ENCODE measurements around the gene ASF1B.

Gene ASF1B

DNA sequence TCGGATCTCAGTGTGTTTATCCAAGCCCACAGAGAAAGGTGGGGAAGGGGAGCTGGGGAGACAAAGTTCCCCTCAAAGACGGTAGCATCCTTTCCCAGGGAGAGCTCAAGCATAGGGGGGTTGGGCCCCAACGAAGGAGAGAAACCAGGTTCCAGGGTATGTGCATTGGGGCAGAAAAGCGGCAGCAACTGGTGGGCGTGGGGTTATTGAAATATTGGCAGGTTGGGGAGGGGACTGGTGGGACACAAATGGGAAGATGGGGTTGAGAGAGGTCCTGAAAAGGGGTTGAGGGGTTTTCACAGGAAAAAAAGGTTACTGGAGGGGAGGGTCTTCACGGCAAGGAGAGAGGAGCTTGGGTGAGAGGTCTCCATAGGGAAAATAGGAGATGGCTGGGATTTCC, 1.0 kb downstream of the ASF1B start:
- DNase-seq, result no peak

DNA sequence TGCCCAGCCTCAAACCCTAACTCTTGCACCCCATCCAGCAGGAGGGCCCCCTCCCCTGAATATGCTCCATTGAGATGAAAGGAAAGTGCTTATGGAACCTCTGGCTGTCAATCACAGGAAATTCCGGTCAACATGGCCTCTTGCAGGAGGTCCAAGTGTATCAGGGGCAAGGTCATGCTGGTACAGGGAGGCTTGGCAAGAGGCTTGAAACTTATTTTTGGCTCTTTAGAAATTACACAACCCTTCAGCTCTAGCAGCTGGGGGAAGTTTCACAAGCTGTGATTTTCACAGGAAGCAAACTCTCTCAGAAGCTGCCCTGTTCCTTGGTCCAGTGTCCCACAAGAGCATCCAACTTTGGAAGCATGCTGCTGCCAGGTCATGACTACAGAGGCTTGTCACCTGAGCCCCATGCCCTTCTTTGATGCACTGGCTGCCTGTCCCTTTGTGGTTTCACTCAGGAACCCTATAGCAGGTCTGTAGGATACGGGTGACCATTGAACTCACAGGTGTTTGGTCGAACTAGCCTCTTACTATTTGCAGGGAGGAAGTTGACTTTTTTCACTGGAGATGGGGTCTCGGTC, 8.4 kb downstream of the ASF1B start:
- DNase-seq, result no peak

DNA sequence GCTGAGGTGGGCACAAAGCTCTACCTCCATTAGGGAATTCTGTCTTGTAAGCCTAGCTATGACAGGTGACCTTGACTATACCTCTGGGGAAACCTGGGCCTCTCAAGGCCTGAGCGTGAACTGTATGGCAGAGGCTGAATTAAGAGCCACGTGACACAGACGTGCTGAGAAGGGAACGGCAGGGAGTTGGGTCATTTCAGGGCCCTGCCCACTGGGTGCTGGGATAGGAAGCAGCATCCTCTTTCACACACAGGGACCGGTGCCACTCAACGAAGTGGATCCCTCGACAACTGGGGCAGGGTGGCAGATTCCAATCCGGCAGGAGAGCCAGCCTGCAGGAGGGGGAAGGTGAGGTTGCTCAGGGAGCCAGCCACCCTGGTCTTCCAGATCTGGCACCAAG, 9.2 kb downstream of the ASF1B start:
- DNase-seq, result no peak

DNA sequence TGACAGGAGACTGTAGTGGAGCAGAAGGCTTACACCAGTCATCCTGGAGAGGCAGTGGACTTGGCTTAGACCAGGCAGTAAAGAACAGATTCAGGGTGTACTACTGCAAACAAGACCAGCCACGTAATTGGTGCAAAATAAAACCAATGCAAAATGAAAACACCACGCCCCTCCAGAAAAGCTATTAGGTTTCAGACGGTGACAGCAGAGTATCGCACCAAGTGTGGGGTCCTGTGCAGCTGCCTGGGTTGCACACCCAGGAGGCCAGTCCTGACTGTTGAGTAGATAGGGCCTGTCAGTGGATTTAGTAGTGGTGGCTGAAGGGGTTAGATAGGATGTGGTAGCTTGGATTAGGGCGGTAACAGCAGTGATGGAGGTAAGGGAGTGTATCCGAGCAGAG, 13.5 kb downstream of the ASF1B start:
- no peak for DNase-seq

DNA sequence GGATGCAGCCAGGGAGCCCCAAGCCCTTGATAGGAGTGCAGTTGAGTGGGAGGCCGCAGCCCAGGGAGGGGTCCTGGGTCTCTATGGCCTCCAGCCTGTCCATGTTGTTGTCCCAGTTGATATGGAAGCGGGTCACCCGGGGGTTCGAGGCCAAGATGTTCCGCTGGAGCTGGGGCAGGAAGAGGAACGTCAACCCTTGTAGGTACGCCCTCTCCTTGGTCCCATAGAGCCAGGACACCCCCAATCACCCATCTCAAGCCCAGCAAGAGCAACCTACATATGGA, 15.9 kb downstream of the ASF1B start:
- no peak for DNase-seq

DNA sequence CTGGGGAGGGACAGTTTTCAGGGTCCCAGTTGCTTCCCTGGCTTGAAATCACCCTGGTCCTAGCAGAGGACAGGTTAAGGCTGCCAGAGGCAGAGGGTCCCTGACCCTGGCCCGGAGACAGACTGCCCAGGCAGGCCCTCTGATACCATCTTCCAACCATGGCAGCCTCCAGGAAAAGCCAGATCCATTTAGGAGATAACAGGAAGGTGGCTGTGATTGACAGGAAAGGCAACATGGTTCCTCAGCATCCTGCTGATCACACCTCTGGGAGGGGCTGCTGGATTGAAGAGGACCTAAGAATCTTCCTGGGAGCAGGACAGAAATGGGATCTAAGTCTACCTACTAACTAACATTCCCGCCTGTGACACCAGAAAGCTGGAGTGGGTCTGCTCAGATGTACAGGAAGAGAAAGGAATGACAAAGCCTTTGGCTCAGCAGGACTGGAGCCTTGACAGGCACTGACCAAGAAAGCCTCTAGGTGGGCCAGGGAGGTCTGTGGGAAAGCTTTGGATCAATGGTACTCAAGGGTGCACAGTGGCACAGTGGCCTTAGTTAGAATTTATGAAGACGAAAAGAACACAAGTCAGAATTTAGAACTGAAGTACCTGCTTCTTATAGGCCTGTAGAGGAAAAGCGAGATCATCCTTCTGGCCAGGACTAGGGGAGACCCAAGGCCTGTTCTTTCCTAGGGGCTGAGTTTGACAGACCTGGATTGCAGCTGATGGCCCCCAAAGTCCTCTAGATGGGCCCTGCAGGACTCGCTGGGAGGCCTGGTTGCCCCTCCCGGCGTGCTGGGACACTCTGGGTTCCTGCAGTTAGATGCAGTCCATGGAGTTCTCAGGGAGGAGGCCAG, 16.5 kb downstream of the ASF1B start:
- no peak for DNase-seq

DNA sequence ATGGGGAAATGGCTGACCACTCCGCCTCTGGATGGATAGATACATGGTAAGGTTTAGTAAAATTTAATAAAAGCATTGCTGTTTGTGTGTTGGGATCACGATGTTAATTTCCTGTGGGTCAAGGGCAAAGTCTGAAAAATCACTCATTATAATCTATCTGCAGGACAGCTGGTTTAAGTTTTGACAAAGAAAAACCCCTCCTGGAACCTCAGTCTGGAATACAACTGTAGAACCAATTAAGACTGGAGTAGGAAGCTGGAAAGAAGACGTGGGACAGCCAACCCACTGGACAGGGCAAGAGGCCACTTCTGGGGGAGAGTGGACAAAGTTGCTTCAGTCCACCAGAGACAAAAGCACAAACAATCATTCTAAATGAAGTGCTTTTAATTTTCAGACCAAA, 17.2 kb downstream of the ASF1B start:
- no peak for DNase-seq

DNA sequence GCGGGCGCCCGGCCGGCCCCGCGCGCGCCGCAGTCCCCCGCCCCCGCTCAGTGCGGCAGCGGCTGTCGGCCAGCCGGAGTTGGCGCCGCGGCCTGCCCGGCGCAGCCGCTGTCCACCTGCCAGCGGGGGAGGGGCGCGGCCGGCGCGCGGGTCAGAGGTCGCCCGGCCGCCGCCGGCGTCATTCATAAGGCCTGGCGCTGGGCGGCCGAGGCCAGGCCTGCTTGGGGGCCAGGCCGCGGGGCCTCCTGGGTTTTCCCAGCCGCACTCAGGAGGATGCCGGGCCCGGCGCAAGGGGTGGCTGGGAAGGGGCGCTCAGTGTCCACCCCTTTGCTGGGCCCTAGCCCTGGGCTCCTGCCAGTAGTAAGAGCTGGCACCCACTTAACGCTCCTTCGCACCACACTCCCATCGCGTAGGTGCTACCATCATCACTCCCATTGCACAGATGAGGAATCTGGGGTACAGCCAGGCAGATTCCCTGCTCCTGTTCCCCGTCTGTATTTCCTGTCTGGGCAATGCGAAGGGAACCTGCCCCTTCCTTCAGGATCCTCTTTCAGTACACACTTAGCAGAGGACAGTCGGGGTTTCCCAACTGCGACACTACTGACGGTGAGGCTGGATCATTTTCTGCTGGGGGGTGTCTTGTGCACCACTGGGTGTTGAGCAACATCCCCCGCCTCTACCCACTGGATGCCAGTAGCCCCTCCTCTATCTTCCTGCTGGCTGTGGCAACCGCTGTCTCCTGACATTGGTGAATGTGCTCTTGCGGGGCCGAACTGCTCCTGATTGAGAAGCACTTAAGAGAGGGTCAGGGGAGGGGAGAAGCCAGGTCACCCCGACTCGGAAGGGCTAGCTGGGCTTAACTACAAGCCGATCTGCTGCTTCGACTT, 18.0 kb downstream of the ASF1B start:
- no peak for DNase-seq

DNA sequence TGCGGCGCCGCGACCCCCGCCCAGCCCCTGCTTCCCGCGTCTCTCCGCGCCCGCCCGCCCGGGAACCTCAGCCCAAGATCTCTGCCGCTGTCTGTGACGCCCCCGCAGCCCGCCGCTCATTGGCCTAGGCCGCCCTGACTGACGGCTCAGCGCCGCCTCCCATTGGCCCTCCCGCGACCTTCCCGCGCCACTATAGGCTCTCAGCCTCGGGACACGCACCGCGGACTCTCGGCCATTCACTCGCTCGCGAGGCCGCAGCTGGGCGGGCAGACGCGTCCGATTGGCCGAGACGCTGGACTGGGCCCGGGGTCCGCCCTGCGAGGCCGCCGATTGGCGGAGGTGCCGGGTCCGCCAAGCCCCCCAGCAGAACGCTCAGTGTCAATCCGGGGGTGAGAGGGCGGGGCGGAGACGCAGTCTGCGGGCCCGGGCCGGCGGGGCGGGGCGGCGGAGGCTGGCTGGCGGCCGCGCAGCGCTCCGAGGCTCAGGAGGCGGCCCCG, 18.7 kb downstream of the ASF1B start, which contains the start of gene PRKACA:
Gene PRKACA (minus strand): TSS at position 95 of the 497 bp plus-strand sequence. CDS start 215 bp downstream, outside the sequence.
- peak; percentile 90 for DNase-seq

DNA sequence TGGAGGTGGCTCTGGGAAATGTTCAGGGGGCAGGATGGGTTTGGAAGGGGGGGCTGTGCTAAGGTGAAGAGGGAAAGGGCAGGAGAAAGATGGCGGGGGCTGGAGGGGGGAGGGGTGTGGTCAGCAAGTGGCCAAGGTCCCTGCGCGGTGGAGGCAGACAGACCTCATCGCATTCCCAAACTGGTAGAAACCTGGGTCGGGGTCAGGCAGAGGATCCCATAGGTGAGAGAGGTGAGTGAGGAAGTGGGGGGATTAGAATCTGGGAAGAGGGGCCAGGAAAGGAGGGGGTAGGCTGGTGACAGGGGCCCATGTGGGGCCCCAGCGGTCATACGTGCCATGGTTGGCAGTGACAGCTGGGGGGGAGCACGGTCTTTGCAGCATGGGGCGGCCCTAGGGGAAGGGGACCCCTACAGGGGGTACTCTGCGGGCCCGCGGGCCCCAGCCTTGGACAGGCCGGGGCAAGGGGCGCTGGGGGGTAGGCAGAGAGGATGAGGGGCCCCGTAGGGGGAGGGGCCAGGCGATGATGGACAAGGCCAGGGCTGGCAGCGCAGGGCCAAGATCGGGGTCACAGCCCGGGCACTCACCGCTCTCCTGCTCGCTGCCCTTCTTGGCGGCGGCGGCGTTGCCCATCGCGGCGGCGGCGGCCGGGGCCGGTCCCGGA, 19.3 kb downstream of the ASF1B start:
- DNase-seq, result no peak

DNA sequence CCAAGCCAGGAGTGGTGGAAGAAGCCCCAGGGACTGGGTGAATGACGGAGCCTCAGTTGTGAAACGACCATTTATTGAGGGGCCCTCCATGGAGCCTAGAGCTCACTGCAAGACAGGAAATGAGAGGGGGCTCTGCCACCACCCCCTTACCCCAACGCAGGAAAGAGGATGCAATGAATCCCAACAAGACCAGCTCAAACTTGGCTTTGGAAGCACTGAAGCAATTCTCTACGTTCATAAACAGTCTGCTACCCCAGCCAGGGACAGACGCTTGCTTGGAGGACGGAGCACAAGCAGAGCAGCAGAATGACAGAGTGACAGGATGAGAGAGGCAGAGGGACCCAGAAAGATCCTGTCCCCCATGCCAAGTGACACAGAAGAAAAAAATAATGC, 19.9 kb downstream of the ASF1B start:
- DNase-seq, result no peak

DNA sequence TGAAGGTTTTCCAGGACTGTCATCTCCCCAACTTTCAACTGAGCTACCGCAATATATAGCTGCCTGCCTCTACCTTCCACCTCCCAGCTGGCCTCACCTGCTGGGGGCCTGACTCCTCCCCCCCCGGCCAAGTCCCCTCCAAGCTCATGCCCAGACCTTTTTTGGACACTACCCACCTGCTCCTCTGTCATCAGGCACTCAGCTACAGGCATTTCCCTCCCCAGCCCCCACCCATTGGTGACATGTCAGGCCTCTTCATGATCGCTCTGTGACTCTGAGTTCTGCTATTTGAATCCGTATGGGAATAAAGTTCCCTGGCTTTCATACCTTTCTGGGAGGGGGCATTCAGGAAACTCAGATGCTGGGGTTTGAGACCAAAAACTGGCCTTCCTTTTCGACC, 20.6 kb downstream of the ASF1B start:
- no peak for DNase-seq

DNA sequence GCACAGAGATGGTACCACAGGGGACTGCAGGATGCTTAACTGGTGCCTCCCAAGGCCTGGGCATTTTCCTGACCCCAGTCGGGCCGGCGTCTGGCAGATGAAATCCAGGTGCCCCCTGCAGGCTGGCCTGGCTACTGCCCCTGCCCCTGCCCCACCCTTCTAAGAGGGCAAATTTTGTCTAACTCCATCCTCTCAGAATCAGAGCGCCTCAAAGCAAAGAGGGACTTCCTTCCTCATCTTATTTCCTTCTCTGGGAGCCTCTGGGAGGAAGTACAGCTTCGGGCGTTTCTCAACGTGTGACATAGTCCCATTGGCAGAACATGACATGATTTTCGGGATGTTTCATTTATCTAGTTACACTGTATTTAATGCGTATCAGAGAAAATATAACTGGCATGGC, 21.5 kb downstream of the ASF1B start:
- no peak for DNase-seq

DNA sequence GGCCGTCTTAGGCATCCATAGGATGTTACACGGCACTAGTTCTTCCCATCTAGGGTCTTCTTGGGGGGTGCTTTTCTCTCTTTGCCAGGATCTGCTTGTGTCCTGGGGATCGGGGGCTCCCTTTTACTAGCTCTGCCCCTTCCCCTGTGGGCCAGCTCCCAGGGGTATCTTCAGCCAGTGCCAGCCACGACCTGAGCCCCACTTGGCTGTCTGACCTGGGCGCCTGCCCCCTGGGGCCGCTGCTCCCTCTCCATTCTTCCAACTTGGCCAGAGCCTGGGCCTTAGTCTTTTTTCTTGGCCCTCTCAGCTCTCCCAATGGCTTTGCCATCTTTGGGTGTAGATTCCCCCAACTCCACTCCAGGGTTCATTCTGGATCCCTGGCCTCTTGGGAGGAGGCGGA, 21.9 kb downstream of the ASF1B start:
- no peak for DNase-seq

DNA sequence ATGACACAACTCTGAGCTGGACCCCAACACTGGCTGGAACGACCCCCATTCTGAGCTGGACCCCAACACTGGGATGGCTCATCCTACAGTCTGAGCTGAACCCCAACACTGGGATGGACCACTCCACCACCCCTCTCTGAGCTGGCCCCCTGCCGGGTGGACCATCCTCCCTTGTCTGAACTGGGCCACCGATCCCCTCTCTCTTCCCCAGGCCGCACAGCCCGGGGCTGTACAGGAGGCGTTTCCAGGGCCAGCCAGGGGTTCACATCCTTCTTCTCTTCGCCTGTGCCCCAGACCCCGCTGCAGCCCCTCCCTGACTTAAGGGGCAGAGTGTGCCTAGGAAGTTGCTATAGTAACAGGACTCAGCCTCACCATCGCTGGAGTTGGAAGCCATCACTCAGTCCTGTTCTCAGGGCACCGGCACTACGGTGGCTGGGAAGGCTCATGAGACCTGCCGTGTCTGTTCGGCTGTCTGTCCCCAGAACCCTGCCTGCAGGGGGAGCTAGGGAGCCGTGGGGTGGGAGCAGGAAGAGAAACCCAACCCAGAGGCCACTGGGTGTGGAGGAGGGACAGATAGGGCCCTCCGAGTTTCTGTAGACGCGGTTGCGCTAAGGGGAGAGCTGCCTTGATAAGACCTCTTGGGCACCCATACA, 22.5 kb downstream of the ASF1B start:
- DNase-seq, result no peak

DNA sequence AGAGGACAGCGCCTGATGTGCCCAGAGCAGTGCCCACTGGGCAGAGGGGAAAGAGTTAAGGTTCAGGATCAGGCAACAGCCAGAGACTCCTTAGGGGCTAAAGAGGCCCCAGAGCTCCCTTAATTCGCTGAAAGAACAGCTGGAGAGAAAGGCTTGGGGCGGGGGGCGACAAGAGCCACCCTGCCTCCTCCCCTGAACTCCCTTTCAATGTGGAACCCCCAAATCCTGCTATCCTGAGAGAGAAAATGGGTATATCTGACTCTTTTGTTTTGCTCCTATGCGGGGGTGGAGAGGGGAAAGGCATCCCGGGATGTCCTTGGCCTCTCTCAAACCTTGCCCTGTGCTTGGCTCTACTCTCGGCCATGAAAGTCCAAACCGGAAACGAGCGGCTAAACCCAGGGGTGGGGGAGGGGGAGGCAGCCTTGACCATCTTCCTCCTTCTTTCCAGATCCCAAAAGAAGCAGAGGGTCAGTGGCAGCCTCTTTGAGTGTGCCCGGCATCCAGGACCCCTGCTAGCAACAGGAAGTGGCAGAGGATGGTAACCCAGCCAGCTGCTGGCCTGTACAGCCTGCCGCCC, 23.5 kb downstream of the ASF1B start:
- no peak for DNase-seq

DNA sequence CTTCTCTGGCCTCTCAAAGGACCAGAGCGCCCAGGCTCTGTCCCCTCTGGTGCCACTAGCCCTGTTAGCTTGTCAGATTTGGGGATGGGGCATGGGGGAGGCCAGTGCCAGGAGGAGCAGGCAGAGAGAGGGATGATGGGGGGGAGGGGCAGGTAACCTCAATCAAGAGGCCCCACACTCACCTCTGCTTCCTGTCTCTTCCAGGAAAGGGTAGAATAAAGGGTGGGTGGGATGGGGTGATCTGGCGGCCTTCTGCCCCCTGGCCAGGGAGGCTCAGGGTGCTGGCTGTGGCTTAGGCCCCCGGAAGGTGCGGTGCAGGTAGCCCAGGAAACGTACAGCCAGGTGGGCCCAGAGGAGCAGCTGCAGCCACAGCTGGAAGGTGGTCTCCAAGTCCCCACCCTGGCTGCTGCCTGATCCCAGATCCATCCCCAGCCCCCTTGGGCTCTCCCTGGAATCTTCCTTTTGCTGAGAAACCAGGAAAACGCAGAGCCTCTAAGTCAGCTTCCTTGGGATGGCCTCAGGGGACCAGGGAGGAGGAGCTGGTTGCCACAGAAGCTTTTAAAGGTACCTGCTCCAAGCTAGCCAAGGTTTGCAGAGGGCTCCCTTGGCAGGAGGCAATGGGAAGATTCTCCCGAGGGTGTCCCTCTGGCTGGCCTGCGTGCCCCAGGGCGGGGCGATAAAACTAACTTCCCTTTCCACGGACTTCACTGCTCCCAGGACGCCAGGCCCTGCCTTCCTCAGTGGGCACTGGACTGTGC, 24.2 kb downstream of the ASF1B start:
- no peak for DNase-seq

DNA sequence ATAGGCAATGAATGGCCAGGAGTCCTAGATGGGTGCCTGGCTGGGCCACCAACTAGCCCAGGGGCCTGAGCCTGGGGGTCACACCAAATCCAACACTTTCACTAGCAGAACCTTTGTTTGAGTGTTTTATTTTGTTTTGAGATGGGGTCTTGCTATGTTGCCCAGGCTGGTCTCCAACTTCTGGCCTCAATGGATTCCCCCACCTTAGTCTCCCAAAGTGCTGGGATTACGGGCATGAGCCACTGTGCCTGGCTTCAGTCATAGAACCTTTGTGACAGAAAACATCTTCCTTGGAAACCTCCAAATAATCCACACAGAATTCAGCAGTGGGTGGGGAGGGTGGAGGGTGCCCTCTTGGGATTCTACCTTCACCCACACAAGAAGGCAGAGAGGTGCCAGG, 24.9 kb downstream of the ASF1B start:
- no peak for DNase-seq

DNA sequence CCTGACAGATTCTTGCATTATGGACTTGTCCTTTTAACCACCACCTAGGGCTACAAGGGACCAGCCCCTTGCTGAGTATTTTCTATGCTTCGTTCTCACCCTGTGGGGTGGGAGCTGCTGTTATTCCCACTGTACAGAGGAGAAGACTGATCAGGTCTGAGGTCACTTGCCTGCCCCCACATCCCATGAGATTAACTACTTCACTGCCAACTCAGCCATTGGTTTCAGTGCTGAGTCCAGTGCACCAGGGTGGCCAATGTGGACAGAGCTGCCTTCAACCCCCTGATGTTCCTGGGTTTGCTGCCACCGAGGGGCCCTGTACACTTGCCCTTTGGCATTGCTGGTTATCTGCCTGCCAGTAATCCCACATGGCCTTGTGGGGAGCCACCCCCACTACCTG, 25.7 kb downstream of the ASF1B start:
- no peak for DNase-seq

DNA sequence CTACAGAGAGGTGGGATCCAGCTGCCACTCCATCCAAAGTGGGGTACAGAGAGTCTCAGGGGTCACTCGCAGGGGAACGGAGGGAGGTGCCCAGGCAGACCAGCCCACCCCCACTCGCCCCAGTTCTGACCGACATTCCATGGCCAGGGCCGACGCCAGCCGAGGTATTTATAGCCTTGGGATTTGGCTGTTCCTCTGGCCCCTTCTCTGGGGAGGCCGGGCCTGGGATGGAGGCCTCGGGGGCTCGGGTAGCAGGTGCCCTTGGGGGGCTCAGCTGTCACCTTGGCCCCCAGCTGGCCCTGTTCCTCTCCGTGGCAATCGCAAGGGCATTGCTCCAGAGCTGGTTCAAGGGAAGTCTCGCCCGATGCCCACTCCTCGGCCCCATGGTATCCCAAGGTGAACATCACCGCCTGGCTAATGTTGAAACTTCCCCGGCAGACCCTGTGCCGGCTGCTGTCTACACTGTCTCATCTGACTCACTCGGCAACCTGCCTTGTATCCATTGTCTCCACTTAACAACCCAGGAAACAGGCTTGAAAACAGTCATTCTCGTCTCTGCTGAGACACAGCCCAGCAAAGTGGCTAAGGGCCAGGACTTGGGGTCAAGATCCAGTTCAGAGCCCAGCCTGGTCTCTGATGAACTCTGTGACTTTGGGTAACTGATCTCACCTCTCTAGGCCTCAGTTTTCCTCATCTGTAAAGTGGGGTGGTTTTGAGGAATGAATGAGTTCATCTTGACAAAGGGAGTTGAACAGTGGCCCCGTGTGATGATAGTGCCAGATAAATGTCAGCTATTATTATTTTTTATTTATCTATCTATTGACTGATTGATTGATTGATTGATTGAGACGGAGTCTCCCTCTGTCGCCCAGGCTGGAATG, 28.6 kb downstream of the ASF1B start:
- no peak for DNase-seq
